ENCODE data around the gene RTL3.
"Not testable (repeated sequence)": the region's sequence is repeated elsewhere in the genome, so short reads cannot be mapped to it uniquely, and the experiment has no call there.

RTL3 gene

GRCh38 chrX:78658845-78659744 lies at the start of gene RTL3:
TSS of gene RTL3 (minus strand) at chrX:78659328. CDS start at chrX:78658420, 908 bp downstream.
- DNase-seq (ENCODE audit: low read depth, low spot score), result no peak

GRCh38 chrX:78708816-78709215 lies 49.7 kb upstream of the RTL3 start:
- no peak for DNase-seq (ENCODE audit: low read depth, low spot score)

DNA sequence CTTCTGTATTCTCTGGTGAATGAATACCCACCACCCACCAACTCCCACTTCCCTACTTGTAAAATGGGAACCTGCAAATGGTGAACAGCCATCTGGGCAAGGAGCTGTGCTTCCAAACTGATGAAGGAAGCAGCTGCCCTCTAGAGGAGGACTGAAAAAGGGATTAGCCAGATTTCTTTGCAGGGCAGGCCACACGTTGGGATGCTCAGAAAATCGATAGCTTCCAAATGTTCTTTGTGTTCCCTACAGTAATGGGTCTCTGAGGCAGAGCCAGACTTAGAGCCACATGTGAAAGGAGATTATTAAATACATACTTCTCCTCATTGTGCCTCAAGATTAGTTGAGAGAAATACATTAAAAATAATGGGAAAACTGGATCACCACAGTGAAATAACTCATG lies 49.1 kb upstream of the RTL3 start:
- DNase-seq (ENCODE audit: low read depth, low spot score), result no peak

GRCh38 chrX:78706071-78706470 lies 46.9 kb upstream of the RTL3 start:
- no peak for DNase-seq (ENCODE audit: low read depth, low spot score)

GRCh38 chrX:78693536-78693935 lies 34.4 kb upstream of the RTL3 start:
- no peak for DNase-seq (ENCODE audit: low read depth, low spot score)

DNA sequence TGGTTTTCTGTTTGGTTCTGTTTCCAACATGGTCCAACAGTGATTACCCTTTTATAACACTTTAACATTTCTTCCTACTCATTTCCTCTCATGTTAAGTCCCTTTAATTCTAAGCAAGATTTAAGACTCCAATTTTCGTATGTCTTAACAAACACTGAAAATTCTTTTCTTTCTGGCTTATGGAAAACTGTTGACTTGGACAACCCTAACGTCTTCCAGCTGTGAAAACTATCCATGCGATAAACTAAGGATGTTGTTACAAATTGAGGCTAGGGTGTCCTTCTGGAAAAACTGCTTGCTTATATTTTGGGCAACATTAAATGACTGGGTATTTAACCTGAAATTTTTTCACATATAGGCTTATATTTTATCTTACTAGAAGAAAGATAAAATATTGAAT lies 33.9 kb upstream of the RTL3 start:
- no peak for DNase-seq (ENCODE audit: low read depth, low spot score)

GRCh38 chrX:78687586-78687985 lies 28.5 kb upstream of the RTL3 start:
- DNase-seq (ENCODE audit: low read depth, low spot score), result no peak

GRCh38 chrX:78673246-78673645 lies 14.1 kb upstream of the RTL3 start:
- DNase-seq (ENCODE audit: low read depth, low spot score), result no peak

- no peak for DNase-seq (ENCODE audit: low read depth, low spot score)
These were observed 6.2 kb upstream of the RTL3 start for GRCh38 chrX:78665342-78665741.

DNA sequence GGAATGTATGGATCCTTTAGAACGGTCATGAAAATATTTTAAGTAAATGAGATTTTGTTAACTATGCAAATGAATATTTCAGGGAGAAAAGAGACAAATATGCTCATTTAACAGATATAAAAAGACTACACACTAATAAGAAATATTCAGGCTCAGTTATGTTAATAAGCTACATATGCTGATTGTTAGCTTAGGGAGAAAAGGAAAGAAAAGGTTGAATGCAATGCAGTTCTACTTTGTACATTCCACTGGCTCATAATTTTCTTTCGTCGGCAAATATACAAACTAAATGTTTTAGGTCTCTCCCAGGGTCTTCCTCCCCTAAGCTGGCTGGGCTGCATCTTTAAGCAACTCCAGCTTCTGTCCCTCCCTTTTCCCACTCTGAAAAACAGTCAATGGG lies 2.7 kb upstream of the RTL3 start:
- DNase-seq (ENCODE audit: low read depth, low spot score), result no peak

DNA sequence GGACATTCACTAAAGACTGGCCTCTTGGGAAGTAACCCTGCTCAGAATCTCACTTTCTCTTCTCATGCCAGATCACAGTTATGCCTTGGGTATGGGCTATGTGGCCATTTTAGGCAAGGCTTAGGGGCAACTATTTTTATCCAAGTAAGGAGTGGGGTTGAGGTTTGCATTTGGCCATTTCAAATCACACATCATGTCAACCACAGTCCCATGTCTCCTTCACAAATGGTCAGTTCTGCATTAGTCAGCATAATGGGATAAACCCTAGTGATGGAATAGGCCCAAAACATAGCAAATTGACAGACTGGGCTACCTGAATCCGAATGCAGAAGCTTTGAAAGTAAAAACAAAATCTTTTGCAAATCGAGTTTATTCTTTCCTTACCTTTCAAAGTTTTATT lies 827 bp upstream of the RTL3 start:
- no peak for DNase-seq (ENCODE audit: low read depth, low spot score)

GRCh38 chrX:78658414-78658813 lies 714 bp downstream of the RTL3 start:
- no peak for DNase-seq (ENCODE audit: low read depth, low spot score)

- DNase-seq (ENCODE audit: low read depth, low spot score), result no peak
These were observed 3.5 kb downstream of the RTL3 start for GRCh38 chrX:78655642-78656041.

DNA sequence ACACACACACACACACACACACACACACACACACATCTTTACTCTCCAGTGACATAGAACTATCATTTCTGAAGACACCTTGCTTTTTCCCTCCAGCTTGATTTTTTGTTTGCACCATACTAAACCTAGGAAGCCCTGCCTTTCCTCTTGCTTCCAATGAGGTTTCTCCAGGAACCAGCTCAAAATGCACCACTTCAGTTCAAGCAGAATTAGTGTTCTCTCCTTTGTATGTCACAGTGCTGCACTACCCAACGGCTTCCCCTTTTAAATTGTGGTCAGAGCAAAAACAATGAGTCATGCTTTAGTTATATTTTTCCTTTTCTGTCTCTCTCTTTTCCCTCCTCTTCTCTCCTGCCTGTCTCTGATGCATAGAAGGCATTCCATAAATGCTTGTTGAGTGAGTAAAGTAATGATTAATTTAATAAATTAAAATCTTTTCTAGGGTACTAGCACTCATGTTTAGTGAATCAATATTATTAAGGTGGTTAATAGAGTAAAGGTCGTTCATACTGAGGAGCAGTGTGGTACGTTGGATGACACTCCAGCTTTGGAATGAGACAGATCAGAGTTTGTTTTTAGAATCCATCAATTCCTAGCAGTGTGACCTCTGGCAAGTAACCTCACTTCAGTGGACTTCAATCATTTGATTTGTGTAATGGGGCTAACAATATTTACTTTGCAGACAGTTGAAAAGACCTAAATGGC lies 5.9 kb downstream of the RTL3 start:
- DNase-seq (ENCODE audit: low read depth, low spot score), result no peak

DNA sequence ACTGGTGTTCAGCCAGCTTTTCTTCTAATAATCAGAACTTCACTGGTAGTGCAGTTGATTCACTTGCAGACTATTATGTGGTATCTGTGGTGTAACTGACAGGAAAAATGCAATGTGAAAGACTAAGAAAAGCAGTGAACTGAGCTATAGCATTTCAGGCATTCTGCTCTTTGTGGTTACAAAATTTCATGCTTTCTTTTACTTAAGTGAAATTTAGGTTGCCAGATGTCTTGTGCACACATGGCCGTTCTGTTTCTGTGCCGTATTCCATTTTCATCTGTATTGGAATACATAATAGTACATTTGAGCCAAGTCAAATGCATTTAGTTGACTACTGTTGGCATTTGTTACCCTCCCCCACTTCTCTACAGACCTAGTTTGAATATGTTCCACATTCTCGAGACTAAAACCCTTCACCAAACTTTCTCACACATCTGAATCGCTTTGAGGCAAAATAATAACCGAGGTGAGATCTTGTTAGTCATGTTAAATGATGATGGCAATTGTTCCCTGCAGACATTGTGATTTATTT lies 8.2 kb downstream of the RTL3 start:
- no peak for DNase-seq (ENCODE audit: low read depth, low spot score)

GRCh38 chrX:78643874-78644273 lies 15.3 kb downstream of the RTL3 start:
- DNase-seq (ENCODE audit: low read depth, low spot score), result no peak

- no peak for DNase-seq (ENCODE audit: low read depth, low spot score)
These were observed 16.0 kb downstream of the RTL3 start for GRCh38 chrX:78643096-78643495.

GRCh38 chrX:78636096-78636495 lies 23.0 kb downstream of the RTL3 start:
- DNase-seq (ENCODE audit: low read depth, low spot score), result not testable (repeated sequence)

GRCh38 chrX:78624962-78625909 lies 33.9 kb downstream of the RTL3 start:
- DNase-seq (ENCODE audit: low read depth, low spot score), result no peak

GRCh38 chrX:78624426-78624825 lies 34.7 kb downstream of the RTL3 start:
- DNase-seq (ENCODE audit: low read depth, low spot score), result no peak

- DNase-seq (ENCODE audit: low read depth, low spot score), result no peak
These were observed 36.3 kb downstream of the RTL3 start for GRCh38 chrX:78622831-78623230.

DNA sequence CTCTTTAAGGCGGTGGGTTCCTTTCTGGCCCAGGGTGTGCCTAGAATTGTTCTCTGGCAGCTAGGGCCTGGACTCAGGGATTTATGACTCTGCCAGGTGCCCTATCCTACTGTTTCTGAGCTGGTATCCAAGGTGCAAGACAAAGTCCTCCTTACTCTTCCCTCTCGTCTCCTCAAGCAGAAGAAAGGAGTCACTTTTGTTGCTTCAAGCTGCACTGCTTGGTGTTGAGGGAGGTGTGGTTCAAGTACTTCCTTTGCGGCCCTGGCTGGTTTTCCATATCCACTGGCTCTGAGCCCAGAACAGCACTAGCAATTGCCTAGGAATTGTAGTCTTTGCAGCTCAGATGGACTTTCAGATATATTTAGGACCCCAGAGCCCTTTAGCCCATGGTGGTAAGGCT lies 39.3 kb downstream of the RTL3 start:
- no peak for DNase-seq (ENCODE audit: low read depth, low spot score)
